ENCODE results near the gene LRP11.

GRCh38 chr6:149900620-149901443 lies 36.7 kb upstream of the LRP11 start:
- TF ChIP-seq ZNF391 (tag by site-specific recombination; IDR thresholded peaks at IDR 0.05; ENCODE audit: borderline replicate concordance, low read depth) = no peak
- no peak for TF ChIP-seq CTCF (tag by site-specific recombination; IDR thresholded peaks at IDR 0.05)
- TF ChIP-seq ZNF16 (tag by site-specific recombination; IDR thresholded peaks at IDR 0.05; ENCODE audit: low read depth) = no peak
- TF ChIP-seq ZNF292 (tag by site-specific recombination; IDR thresholded peaks at IDR 0.05; ENCODE audit: borderline replicate concordance, low read depth) = no peak

Measured in HEK293 (cell line).